ENCODE data around the gene FETUB.

GRCh38 chr3:186608624-186609215, 31.5 kb upstream of the FETUB start:
- TF ChIP-seq CTCF (IDR thresholded peaks at IDR 0.05) (no peak), BCL3 (IDR thresholded peaks at IDR 0.05) (no peak), ZNF302 (CRISPR knock-in tag; IDR thresholded peaks at IDR 0.05) (no peak), RAD21 (conservative IDR thresholded peaks at IDR 0.05 in 1 of 2, IDR thresholded peaks at IDR 0.05 in 1 of 2) (no peak), ELK1 (IDR thresholded peaks at IDR 0.05; ENCODE audit: low read depth, low read length) (no peak), MAX (IDR thresholded peaks at IDR 0.05) (no peak), RCOR1 (IDR thresholded peaks at IDR 0.05; ENCODE audit: low read depth, low read length) (no peak), POLR2A (IDR thresholded peaks at IDR 0.05; ENCODE audit: low read length) (no peak), KDM1A (IDR thresholded peaks at IDR 0.05; ENCODE audit: low read depth) (no peak), HDAC2 (IDR thresholded peaks at IDR 0.05) (no peak), MAZ (IDR thresholded peaks at IDR 0.05; ENCODE audit: borderline replicate concordance, low read depth, low read length) (no peak), CBX2 (IDR thresholded peaks at IDR 0.05; ENCODE audit: borderline replicate concordance, low read depth) (no peak)
